22Rv1 (cell line): ENCODE results near the gene RAC2.

Experiments used
- CTCF ChIP-seq: fragments of 450-650 bp; IDR thresholded peaks from 2 replicates; pipeline ENCODE4 v1.5.1; 2017; ENCODE audit warnings: mild to moderate bottlenecking
- ZFX ChIP-seq: fragments of 450-650 bp; IDR thresholded peaks from 2 replicates; pipeline ENCODE4 v1.6.1; 2017; ENCODE audit warnings: antibody characterized with exemption, borderline replicate concordance

- no peak for TF ChIP-seq CTCF
- TF ChIP-seq ZFX: no peak
These were observed 31.6 kb upstream of the RAC2 start for GRCh38 chr22:37275622-37276021.
